Stomach (tissue), 4 donors: ENCODE results near the gene CTDP1.

Experiments
- POLR2A ChIP-seq, 4 donors: fragments of 450-650 bp; IDR thresholded peaks; one replicate each; pipeline ENCODE4 v1.6.1; 2016; ENCODE audit warnings: antibody characterized with exemption in 4 of 4, control low read depth in 2 of 4, mild to moderate bottlenecking in 1 of 4, moderate library complexity in 1 of 4
- POLR2AphosphoS5 ChIP-seq, 3 donors: sonication (generic); formaldehyde crosslinking; IDR thresholded peaks; one replicate each; pipeline ENCODE4 v1.6.1; 2016; ENCODE audit warnings: antibody characterized with exemption in 3 of 3
- TF ChIP-seq, protein P1 (sequence below), 7 experiments: fragments of 450-650 bp in 4 of 7; fragments of 200-600 bp in 3 of 7; sonication (generic) in 3 of 7; IDR thresholded peaks; one replicate each; pipeline ENCODE4 v1.5.1; 2016 to 2019; ENCODE audit warnings: antibody characterized with exemption in 7 of 7, control low read depth in 2 of 7, mild to moderate bottlenecking in 1 of 7

DNA sequence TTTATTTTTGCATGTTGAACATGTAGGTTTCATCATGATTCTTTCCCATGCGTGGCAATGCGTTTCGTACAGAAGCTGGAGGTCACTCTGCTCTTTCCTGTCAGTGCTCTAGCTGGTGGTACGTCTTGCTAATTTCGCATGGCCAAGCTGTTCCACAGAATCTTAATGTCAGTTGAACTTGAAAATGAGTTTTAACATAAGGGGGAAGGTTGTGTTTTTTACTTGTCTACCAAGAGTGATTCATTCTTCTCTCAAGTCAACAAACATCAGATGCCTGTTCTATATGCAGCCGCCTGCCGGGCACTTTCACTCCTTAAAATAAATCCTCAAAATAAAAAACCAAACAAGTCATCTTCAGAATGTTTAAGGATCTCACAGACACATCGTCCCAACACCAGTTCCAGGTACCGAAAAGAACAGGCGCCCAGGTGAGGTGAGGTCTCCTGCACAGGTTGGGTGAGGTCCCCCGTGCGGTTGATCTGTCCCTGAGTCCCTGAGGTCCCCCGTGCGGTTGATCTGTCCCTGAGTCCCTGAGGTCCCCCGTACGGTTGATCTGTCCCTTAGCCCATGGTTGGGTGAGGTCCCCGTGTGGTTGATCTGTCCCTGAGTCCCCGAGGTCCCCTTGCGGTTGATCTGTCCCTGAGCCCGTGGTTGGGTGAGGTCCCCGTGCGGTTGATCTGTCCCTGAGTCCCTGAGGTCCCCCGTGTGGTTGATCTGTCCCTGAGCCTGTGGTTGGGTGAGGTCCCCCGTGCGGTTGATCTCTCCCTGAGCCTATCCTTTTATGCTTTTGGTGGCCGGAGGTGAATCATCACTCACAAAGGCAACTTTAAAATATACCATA lies 61.1 kb downstream of the CTDP1 start:
- TF ChIP-seq POLR2AphosphoS5 (IDR thresholded peaks at IDR 0.05) (no peak), POLR2A (IDR thresholded peaks at IDR 0.05) (no peak)
- TF ChIP-seq, protein P1, sequence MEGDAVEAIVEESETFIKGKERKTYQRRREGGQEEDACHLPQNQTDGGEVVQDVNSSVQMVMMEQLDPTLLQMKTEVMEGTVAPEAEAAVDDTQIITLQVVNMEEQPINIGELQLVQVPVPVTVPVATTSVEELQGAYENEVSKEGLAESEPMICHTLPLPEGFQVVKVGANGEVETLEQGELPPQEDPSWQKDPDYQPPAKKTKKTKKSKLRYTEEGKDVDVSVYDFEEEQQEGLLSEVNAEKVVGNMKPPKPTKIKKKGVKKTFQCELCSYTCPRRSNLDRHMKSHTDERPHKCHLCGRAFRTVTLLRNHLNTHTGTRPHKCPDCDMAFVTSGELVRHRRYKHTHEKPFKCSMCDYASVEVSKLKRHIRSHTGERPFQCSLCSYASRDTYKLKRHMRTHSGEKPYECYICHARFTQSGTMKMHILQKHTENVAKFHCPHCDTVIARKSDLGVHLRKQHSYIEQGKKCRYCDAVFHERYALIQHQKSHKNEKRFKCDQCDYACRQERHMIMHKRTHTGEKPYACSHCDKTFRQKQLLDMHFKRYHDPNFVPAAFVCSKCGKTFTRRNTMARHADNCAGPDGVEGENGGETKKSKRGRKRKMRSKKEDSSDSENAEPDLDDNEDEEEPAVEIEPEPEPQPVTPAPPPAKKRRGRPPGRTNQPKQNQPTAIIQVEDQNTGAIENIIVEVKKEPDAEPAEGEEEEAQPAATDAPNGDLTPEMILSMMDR (IDR thresholded peaks at IDR 0.05) = no peak
